Activated CD4-positive, CD25-positive, alpha-beta regulatory T cell treated with anti-CD3 and anti-CD28 coated beads, Interleukin-2, amount 50 U/mL, for 16 hours (primary cell): ENCODE data around the gene FLRT2.

Experiments
- DNase-seq: peaks from one replicate; pipeline ENCODE4 v3.0.0-alpha.2; 2020; ENCODE audit warnings: low read depth, low spot score

Gene FLRT2

GRCh38 chr14:85660243-85660922, 130.4 kb downstream of the FLRT2 start:
- no peak for DNase-seq

GRCh38 chr14:85662096-85662495, 132.2 kb downstream of the FLRT2 start:
- no peak for DNase-seq

GRCh38 chr14:85663256-85663655, 133.3 kb downstream of the FLRT2 start:
- DNase-seq = no peak

GRCh38 chr14:85663667-85664066, 133.7 kb downstream of the FLRT2 start:
- no peak for DNase-seq

- no peak for DNase-seq
Observed at GRCh38 chr14:85675957-85676356, 146.0 kb downstream of the FLRT2 start.

- no peak for DNase-seq
Observed at GRCh38 chr14:85686908-85687307, 157.0 kb downstream of the FLRT2 start.

GRCh38 chr14:85687456-85687855, 157.5 kb downstream of the FLRT2 start:
- no peak for DNase-seq

GRCh38 chr14:85688006-85688405, 158.1 kb downstream of the FLRT2 start:
- no peak for DNase-seq

GRCh38 chr14:85695300-85695699, 165.4 kb downstream of the FLRT2 start:
- DNase-seq = no peak

- DNase-seq = no peak
Observed at GRCh38 chr14:85701116-85701515, 171.2 kb downstream of the FLRT2 start.

GRCh38 chr14:85701763-85702162, 171.8 kb downstream of the FLRT2 start:
- no peak for DNase-seq

- no peak for DNase-seq
Observed at GRCh38 chr14:85702191-85702590, 172.2 kb downstream of the FLRT2 start.

GRCh38 chr14:85702997-85703396, 173.1 kb downstream of the FLRT2 start:
- no peak for DNase-seq
